NCI-H748 (cell line): Measurements from ENCODE around the gene UBE3D.
"Not testable (repeated sequence)": the region's sequence is repeated elsewhere in the genome, so short reads cannot be mapped to it uniquely, and the experiment has no call there.

Experiments
- DNase-seq: peaks from one replicate; lab custom pipeline; 2025; ENCODE audit not compliant: unreplicated experiment; lab: John Stamatoyannopoulos, UW

Gene UBE3D

GRCh38 chr6:83057705-83058321, 7.8 kb downstream of the UBE3D start:
- peak; percentile 78 for DNase-seq

- DNase-seq: peak; percentile 53
These were observed 10.2 kb downstream of the UBE3D start for GRCh38 chr6:83055366-83055964.

GRCh38 chr6:83053678-83054077, 12.0 kb downstream of the UBE3D start:
- DNase-seq: no peak

GRCh38 chr6:83051377-83052172, 14.1 kb downstream of the UBE3D start:
- peak; percentile 86 for DNase-seq

GRCh38 chr6:83047065-83047754, 18.4 kb downstream of the UBE3D start:
- DNase-seq: peak; percentile 82

- no peak for DNase-seq
These were observed 21.4 kb downstream of the UBE3D start for GRCh38 chr6:83044091-83044768.

- no peak for DNase-seq
These were observed 23.1 kb downstream of the UBE3D start for GRCh38 chr6:83042467-83043053.

- DNase-seq: no peak
These were observed 27.4 kb downstream of the UBE3D start for GRCh38 chr6:83038246-83038645.

GRCh38 chr6:83031689-83032088, 34.0 kb downstream of the UBE3D start:
- no peak for DNase-seq

GRCh38 chr6:83019741-83020140, 45.9 kb downstream of the UBE3D start:
- DNase-seq: peak; percentile 17

GRCh38 chr6:83011131-83011530, 54.5 kb downstream of the UBE3D start:
- not testable (repeated sequence) for DNase-seq

GRCh38 chr6:83008626-83009025, 57.0 kb downstream of the UBE3D start:
- peak; percentile 66 for DNase-seq

GRCh38 chr6:83006270-83006905, 59.3 kb downstream of the UBE3D start:
- no peak for DNase-seq

- no peak for DNase-seq
These were observed 69.5 kb downstream of the UBE3D start for GRCh38 chr6:82996156-82996555.

- DNase-seq: no peak
These were observed 70.6 kb downstream of the UBE3D start for GRCh38 chr6:82995066-82995465.

- no peak for DNase-seq
These were observed 75.8 kb downstream of the UBE3D start for GRCh38 chr6:82989736-82990290.

- DNase-seq: no peak
These were observed 76.7 kb downstream of the UBE3D start for GRCh38 chr6:82988930-82989351.

- no peak for DNase-seq
These were observed 77.7 kb downstream of the UBE3D start for GRCh38 chr6:82987951-82988350.

- no peak for DNase-seq
These were observed 78.2 kb downstream of the UBE3D start for GRCh38 chr6:82987416-82987815.

- no peak for DNase-seq
These were observed 80.9 kb downstream of the UBE3D start for GRCh38 chr6:82984720-82985119.
